K562 (cell line): ENCODE data around the gene SNIP1. TPM values are rescaled to one million over a fixed set of nuclear protein-coding genes. Genes with fewer than 3 reads are reported as not detected.

Experiments
- ATAC-seq: fragments of 200-7000 bp; cut with Tn5 transposase; 3 replicates; pipeline ENCODE4 v1.9.1; 2020; ENCODE audit warnings: moderate library complexity
- BruUV-seq: library from RNA; stranded (reverse); fragments of 400-500 nt; replicated peaks from 2 replicates; lab custom pipeline; 2021; lab: Mats Ljungman, UMichigan
- CTCF ChIA-PET: fragments of 300-600 bp; formaldehyde crosslinking; extraction: SDS; loops from one replicate; lab custom pipeline; 2021; ENCODE audit warnings: low intra/inter-chr PET ratio; lab: Yijun Ruan, JAX
- POLR2A ChIA-PET: fragments of 300-600, 350-650 bp; sonication (Branson Sonifier 250); formaldehyde crosslinking; extraction: SDS; loops from one replicate; lab custom pipeline; 2021; ENCODE audit warnings: antibody characterized with exemption, inconsistent platforms; lab: Yijun Ruan, JAX
- DNase-seq, 4 experiments: peaks; one replicate each; pipeline versions ENCODE4 v3.0.0 to v3.0.0-alpha.2; 2011 to 2018; ENCODE audit warnings: low spot score in 3 of 4, mixed read lengths in 3 of 4; ENCODE audit errors: extremely low read depth in 1 of 4
- FAIRE-seq: peaks from 2 replicates; lab custom pipeline; 2011; peaks lifted over from hg19 to GRCh38; lab: Jason Lieb, UNC
- H2AFZ ChIP-seq: 2 replicates; pipeline ENCODE4 v1.6.0; 2011; ENCODE audit warnings: low read depth, low read length, control low read depth, inconsistent platforms
- H3K27ac ChIP-seq: fragments of 200-600 bp; 3 replicates; pipeline ENCODE4 v1.8.0; 2011; ENCODE audit warnings: low read depth, mild to moderate bottlenecking, control low read depth, inconsistent platforms, low read length, moderate library complexity, mixed read lengths; ENCODE audit errors: extremely low read depth
- H3K27me3 ChIP-seq, 2 experiments: fragments of 300-600 bp in 1 of 2; 2 replicates in 1 of 2; 3 replicates in 1 of 2; pipeline versions ENCODE4 v1.6.0 to v1.8.0; 2011; ENCODE audit warnings: inconsistent platforms in 2 of 2, low read length in 2 of 2, mild to moderate bottlenecking in 1 of 2, mixed read lengths in 1 of 2, moderate library complexity in 1 of 2; ENCODE audit not compliant: control insufficient read depth in 2 of 2, insufficient read depth in 2 of 2
- H3K36me3 ChIP-seq: fragments of 300-600 bp; 3 replicates; pipeline ENCODE4 v1.8.0; 2011; ENCODE audit warnings: mild to moderate bottlenecking, low read length, inconsistent platforms; ENCODE audit not compliant: control insufficient read depth, insufficient read depth
- H3K4me1 ChIP-seq, 2 experiments: fragments of 200-600 bp in 1 of 2; replicated peaks in 1 of 2; 2 replicates in 1 of 2; 3 replicates in 1 of 2; pipeline versions ENCODE4 v1.5.1 to v1.8.0; 2011; ENCODE audit warnings: inconsistent platforms in 2 of 2, low read length in 2 of 2, mild to moderate bottlenecking in 1 of 2, mixed read lengths in 1 of 2, moderate library complexity in 1 of 2; ENCODE audit not compliant: control insufficient read depth in 2 of 2, insufficient read depth in 2 of 2
- H3K4me2 ChIP-seq: 2 replicates; pipeline ENCODE4 v1.6.1; 2011; ENCODE audit warnings: low read length, control low read depth, inconsistent platforms, mixed read lengths; ENCODE audit not compliant: insufficient read depth
- H3K4me3 ChIP-seq: fragments of 200-600 bp; sonication (generic), shearing (Covaris generic); 2 replicates; pipeline ENCODE4 v1.5.1; 2016; ENCODE audit warnings: control low read depth, inconsistent platforms
- H3K79me2 ChIP-seq: fragments of 200-600 bp; 3 replicates; pipeline ENCODE4 v1.8.0; 2011; ENCODE audit warnings: low read length, inconsistent platforms; ENCODE audit not compliant: control insufficient read depth, insufficient read depth
- H3K9ac ChIP-seq, 2 experiments: 2 replicates each; pipeline versions ENCODE4 v1.6.0 to v1.6.1; 2011; ENCODE audit warnings: low read depth in 2 of 2, low read length in 2 of 2, control low read depth in 1 of 2, inconsistent platforms in 1 of 2, mild to moderate bottlenecking in 1 of 2, mixed read lengths in 1 of 2; ENCODE audit not compliant: insufficient read depth in 1 of 2
- H3K9me1 ChIP-seq: one replicate; pipeline ENCODE4 v1.6.0; 2011; ENCODE audit warnings: inconsistent platforms, mild to moderate bottlenecking, low read length, moderate library complexity; ENCODE audit not compliant: control insufficient read depth, insufficient read depth
- H3K9me3 ChIP-seq: replicated peaks from 2 replicates; pipeline ENCODE4 v1.5.1; 2011; ENCODE audit warnings: low read depth, low read length, inconsistent platforms; ENCODE audit not compliant: control insufficient read depth, insufficient read depth
- H4K20me1 ChIP-seq: replicated peaks from 2 replicates; pipeline ENCODE4 v1.6.1; 2011; ENCODE audit warnings: low read length, inconsistent platforms, mixed read lengths; ENCODE audit not compliant: control insufficient read depth, insufficient read depth
- CBX5 ChIP-seq: IDR thresholded peaks from 2 replicates; pipeline ENCODE4 v1.6.1; 2014; ENCODE audit warnings: low read depth, borderline replicate concordance
- ILK ChIP-seq: fragments of 450-650 bp; IDR thresholded peaks from 2 replicates; pipeline ENCODE4 v1.6.1; 2016; ENCODE audit warnings: missing genetic modification characterization, low read depth, mild to moderate bottlenecking, missing compliant biosample characterization, moderate library complexity, borderline replicate concordance
- SAFB ChIP-seq: fragments of 200-400 bp; formaldehyde crosslinking; IDR thresholded peaks from 2 replicates; pipeline ENCODE4 v1.6.1; 2017; ENCODE audit warnings: low read depth, low read length, borderline replicate concordance
- TSC22D4 ChIP-seq: fragments of 450-650 bp; IDR thresholded peaks from 2 replicates; pipeline ENCODE4 v1.6.1; 2016; ENCODE audit warnings: missing genetic modification characterization, missing biosample characterization, control low read depth
- WGBS: fragments of 100-300 bp; shearing (Covaris generic); methylation state at CpG from one replicate; pipeline ENCODE4 v1.1.6; 2016; ENCODE audit warnings: low coverage, mixed read lengths; ENCODE audit not compliant: insufficient coverage; ENCODE audit errors: missing lambda C conversion rate; 5-methylcytosine and 5-hydroxymethylcytosine counted together
- in situ Hi-C: fragments of 300-500 bp; cut with MboI; formaldehyde crosslinking; loops from 4 replicates; pipeline ENCODE4 v1.15.0; 2018; ENCODE audit warnings: inconsistent platforms, mixed read lengths
- intact Hi-C: fragments of 100-400 bp; cut with micrococcal nuclease; formaldehyde crosslinking; loops from 2 replicates; pipeline ENCODE4 v1.14.2; 2022
- polyA plus RNA-seq, 8 experiments: library from polyadenylated mRNA; depleted of rRNA in 4 of 8; stranded (reverse) in 5 of 8; unstranded in 3 of 8; fragments of >200 nt; fragmentation: Nextera tagmentation in 2 of 8; fragmentation: Illumina TruSeq in 1 of 8; extraction: Ambion mirVana in 2 of 8; extraction: Trizol in 1 of 8; gene quantifications; 2 replicates each; pipeline versions ENCODE4 v1.2.1 to v1.2.3, GENCODE V29; 2011 to 2014; ENCODE audit warnings: inconsistent platforms in 1 of 8, missing spikeins in 1 of 8
- total RNA-seq, 7 experiments: library from RNA; depleted of rRNA in 6 of 7; stranded (reverse); fragments of >200 nt in 6 of 7; fragmentation: Illumina TruSeq in 2 of 7; extraction: Trizol in 2 of 7; gene quantifications; 2 replicates each; pipeline versions ENCODE4 v1.2.1 to v1.2.3, GENCODE V29; 2011 to 2021; ENCODE audit warnings: low replicate concordance in 1 of 7
- TF ChIP-seq, protein P1 (sequence below): IDR thresholded peaks from 3 replicates; pipeline ENCODE4 v1.6.1; 2011; ENCODE audit warnings: borderline replicate concordance, mild to moderate bottlenecking, moderate library complexity; ENCODE audit not compliant: insufficient read length; ENCODE audit errors: extremely low read depth
- TF ChIP-seq, protein P2 (sequence below): sonication (generic); formaldehyde crosslinking; IDR thresholded peaks from 2 replicates; pipeline ENCODE4 v1.8.0; 2022; ENCODE audit warnings: missing genetic modification reagents, mild to moderate bottlenecking, borderline replicate concordance
- TF ChIP-seq, protein P3 (sequence below): sonication (generic); formaldehyde crosslinking; IDR thresholded peaks from 2 replicates; pipeline ENCODE4 v1.8.1; 2023; ENCODE audit warnings: mild to moderate bottlenecking, missing genetic modification reagents
- TF ChIP-seq, protein P4 (sequence below): fragments of 450-650 bp; formaldehyde crosslinking; conservative IDR thresholded peaks from 2 replicates; pipeline ENCODE4 v1.4.0; 2022; ENCODE audit warnings: mild to moderate bottlenecking, missing genetic modification characterization

SNIP1 gene
- total and polyA plus RNA-seq, 9 of the 15 experiments (the other 6 are each of a cell fraction or from before 2014, with no cell fraction given): 2.9 to 25.9 (median 14.6) TPM

DNA sequence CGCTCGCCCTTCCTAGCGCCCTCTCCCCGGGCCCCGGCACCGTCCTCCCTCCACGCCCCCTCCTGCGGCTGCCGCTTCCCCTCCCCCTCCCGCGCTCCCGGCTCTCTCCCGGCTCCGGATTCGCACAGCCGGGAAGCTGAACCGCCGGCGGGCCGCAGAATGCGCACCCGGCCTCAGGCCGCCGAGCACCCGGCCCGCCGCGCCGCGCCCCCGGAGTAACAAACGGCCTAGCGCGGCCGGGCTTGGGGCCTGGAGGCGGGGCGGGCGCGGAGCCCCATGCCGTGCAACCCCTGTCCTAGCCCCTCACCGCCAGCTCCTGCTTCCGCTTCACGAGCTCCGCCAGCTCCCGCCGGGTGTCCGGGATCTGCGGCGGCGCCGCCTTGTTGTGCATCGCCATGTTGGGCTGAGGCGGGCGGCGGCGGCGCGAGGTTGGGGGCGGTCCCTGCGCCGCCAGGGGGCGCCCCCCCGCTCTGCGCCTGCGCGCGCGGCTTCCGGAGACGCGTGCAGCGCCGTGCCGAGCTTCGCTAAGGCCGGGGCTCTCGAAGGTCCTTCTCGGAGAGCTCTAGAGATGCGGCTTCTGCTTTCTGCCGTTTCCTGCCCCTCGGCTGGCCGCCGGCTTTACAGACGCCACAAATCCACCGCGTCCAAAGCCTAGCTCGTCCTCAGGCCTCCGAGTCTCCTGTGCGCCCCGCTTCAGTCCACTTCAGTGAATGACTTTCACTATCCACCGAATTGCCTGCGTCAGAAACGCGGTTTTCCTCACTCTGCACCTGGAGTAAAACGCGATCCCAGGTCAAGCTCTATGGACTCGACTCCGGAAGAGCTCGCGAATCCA, 39.5 kb downstream of the SNIP1 start, which contains the start of gene MEAF6:
Gene MEAF6, minus strand, starts transcription at position 417 of the 835 bp plus-strand sequence. Its CDS starts 20 bp downstream, at position 397.
- in situ Hi-C loops: no loop called here
- H3K36me3 ChIP-seq: peaks cover 25% of the 10 kb centered on the region
- TF ChIP-seq SAFB (no peak), TSC22D4 (tag) (no peak), CBX5 (0 out of 2 replicates have a peak, but pooled peaks have one; percentile 68), ILK (tag) (no peak)
- TF ChIP-seq, protein P1, sequence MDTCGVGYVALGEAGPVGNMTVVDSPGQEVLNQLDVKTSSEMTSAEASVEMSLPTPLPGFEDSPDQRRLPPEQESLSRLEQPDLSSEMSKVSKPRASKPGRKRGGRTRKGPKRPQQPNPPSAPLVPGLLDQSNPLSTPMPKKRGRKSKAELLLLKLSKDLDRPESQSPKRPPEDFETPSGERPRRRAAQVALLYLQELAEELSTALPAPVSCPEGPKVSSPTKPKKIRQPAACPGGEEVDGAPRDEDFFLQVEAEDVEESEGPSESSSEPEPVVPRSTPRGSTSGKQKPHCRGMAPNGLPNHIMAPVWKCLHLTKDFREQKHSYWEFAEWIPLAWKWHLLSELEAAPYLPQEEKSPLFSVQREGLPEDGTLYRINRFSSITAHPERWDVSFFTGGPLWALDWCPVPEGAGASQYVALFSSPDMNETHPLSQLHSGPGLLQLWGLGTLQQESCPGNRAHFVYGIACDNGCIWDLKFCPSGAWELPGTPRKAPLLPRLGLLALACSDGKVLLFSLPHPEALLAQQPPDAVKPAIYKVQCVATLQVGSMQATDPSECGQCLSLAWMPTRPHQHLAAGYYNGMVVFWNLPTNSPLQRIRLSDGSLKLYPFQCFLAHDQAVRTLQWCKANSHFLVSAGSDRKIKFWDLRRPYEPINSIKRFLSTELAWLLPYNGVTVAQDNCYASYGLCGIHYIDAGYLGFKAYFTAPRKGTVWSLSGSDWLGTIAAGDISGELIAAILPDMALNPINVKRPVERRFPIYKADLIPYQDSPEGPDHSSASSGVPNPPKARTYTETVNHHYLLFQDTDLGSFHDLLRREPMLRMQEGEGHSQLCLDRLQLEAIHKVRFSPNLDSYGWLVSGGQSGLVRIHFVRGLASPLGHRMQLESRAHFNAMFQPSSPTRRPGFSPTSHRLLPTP: no peak
- TF ChIP-seq, protein P2, sequence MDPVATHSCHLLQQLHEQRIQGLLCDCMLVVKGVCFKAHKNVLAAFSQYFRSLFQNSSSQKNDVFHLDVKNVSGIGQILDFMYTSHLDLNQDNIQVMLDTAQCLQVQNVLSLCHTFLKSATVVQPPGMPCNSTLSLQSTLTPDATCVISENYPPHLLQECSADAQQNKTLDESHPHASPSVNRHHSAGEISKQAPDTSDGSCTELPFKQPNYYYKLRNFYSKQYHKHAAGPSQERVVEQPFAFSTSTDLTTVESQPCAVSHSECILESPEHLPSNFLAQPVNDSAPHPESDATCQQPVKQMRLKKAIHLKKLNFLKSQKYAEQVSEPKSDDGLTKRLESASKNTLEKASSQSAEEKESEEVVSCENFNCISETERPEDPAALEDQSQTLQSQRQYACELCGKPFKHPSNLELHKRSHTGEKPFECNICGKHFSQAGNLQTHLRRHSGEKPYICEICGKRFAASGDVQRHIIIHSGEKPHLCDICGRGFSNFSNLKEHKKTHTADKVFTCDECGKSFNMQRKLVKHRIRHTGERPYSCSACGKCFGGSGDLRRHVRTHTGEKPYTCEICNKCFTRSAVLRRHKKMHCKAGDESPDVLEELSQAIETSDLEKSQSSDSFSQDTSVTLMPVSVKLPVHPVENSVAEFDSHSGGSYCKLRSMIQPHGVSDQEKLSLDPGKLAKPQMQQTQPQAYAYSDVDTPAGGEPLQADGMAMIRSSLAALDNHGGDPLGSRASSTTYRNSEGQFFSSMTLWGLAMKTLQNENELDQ (CRISPR knock-in tag): no peak
- TF ChIP-seq, protein P3, sequence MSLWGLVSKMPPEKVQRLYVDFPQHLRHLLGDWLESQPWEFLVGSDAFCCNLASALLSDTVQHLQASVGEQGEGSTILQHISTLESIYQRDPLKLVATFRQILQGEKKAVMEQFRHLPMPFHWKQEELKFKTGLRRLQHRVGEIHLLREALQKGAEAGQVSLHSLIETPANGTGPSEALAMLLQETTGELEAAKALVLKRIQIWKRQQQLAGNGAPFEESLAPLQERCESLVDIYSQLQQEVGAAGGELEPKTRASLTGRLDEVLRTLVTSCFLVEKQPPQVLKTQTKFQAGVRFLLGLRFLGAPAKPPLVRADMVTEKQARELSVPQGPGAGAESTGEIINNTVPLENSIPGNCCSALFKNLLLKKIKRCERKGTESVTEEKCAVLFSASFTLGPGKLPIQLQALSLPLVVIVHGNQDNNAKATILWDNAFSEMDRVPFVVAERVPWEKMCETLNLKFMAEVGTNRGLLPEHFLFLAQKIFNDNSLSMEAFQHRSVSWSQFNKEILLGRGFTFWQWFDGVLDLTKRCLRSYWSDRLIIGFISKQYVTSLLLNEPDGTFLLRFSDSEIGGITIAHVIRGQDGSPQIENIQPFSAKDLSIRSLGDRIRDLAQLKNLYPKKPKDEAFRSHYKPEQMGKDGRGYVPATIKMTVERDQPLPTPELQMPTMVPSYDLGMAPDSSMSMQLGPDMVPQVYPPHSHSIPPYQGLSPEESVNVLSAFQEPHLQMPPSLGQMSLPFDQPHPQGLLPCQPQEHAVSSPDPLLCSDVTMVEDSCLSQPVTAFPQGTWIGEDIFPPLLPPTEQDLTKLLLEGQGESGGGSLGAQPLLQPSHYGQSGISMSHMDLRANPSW (CRISPR knock-in tag): 0 out of 2 replicates have a peak, but pooled peaks have one; percentile 67
- TF ChIP-seq, protein P4, sequence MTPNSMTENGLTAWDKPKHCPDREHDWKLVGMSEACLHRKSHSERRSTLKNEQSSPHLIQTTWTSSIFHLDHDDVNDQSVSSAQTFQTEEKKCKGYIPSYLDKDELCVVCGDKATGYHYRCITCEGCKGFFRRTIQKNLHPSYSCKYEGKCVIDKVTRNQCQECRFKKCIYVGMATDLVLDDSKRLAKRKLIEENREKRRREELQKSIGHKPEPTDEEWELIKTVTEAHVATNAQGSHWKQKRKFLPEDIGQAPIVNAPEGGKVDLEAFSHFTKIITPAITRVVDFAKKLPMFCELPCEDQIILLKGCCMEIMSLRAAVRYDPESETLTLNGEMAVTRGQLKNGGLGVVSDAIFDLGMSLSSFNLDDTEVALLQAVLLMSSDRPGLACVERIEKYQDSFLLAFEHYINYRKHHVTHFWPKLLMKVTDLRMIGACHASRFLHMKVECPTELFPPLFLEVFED (CRISPR knock-in tag): no peak

More for the DNA sequence above, 39.5 kb downstream of the SNIP1 start, which contains the start of gene MEAF6:
- intact Hi-C loops: loop anchor here (5.0 kb wide), 1 partner anchor 43 kb away; the partner anchor contains the start of gene DNALI1
- BruUV-seq: no TSS peak
- DNase-seq: peak; percentile 93 to 96 (median 95)
- Histone ChIP-seq H2AFZ (peak within 1 kb of the TSS; percentile 98), H3K9me1 (peaks cover 4% of the 10 kb centered on the region), H3K9ac (peak within 1 kb of the TSS; percentile 96 to 97), H3K79me2 (peaks cover 41% of the 10 kb centered on the region), H3K4me2 (peak within 1 kb of the TSS; percentile 96), H3K9me3 (no peaks in the 10 kb centered on the region), H4K20me1 (peaks cover 4% of the 10 kb centered on the region; the same call in 1 of the 2 replicates), H3K27ac (peak within 1 kb of the TSS; percentile 99), H3K4me3 (peak within 1 kb of the TSS; percentile 97), H3K27me3 (no peaks in the 10 kb centered on the region), H3K4me1 (peaks cover 13 to 17% of the 10 kb centered on the region in 2 experiments; a peak in 4 of 5 replicates)
- ChIA-PET CTCF (interaction anchor here (0.6 to 1.1 kb wide), 3 partner anchors 14 to 345 kb away, joined by 3 to 4 read pairs (median 3); partner anchors contain the start of gene MTF1), POLR2A (interaction anchor here (0.5 to 4.5 kb wide), 21 partner anchors 9 to 1705 kb away, joined by 3 to 42 read pairs (median 5); partner anchors contain the start of genes SNIP1 and ZC3H12A)
- FAIRE-seq: no peak
- peak; percentile 98 for ATAC-seq
- WGBS: under 1% methylated on average over 83 of the region's 100 CpGs
